ENCODE results near the gene TRDMT1. TPM values are rescaled to one million over a fixed set of nuclear protein-coding genes. Genes with fewer than 3 reads are reported as not detected.
A peak's percentile ranks its signal among the peaks of the same experiment; 100 is the strongest.

The TRDMT1 gene
- total RNA-seq, 1 experiment from 2014 or later: 9.7 TPM

- in situ Hi-C loops (cut with HindIII; ENCODE audit: low pct_unique_long_range_greater_than_20kb, low sequenced_read_pairs): no loop called here
- DNase-seq (ENCODE audit: low read depth, low spot score): no peak
These were observed 34.8 kb downstream of the TRDMT1 start for GRCh38 chr10:17166699-17167098.

DNA sequence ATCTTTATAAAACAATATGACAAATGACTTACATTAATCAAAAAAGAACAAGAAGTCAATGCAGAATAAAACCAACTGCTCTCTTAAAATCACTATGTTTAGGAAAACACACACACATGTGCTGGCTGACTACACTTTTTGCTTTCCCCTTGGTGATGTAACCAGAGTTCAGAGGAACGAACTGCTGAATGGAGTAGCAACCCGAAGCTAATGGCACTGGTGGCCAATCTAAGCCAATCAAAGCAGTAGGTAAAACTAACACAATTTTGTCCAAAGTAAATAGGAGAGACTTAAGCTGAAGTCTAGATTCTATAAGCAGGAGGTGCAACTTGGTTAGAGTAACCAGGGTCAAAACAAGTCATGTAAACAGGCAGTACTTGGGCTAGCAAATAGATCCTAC is 38.6 kb downstream of the TRDMT1 start:
- no peak for DNase-seq (ENCODE audit: low read depth, low spot score)
- in situ Hi-C loops (cut with HindIII; ENCODE audit: low pct_unique_long_range_greater_than_20kb, low sequenced_read_pairs): no loop called here

- no peak for DNase-seq (ENCODE audit: low read depth, low spot score)
- in situ Hi-C loops (cut with HindIII; ENCODE audit: low pct_unique_long_range_greater_than_20kb, low sequenced_read_pairs): no loop called here
These were observed 39.7 kb downstream of the TRDMT1 start for GRCh38 chr10:17161775-17162174.

DNA sequence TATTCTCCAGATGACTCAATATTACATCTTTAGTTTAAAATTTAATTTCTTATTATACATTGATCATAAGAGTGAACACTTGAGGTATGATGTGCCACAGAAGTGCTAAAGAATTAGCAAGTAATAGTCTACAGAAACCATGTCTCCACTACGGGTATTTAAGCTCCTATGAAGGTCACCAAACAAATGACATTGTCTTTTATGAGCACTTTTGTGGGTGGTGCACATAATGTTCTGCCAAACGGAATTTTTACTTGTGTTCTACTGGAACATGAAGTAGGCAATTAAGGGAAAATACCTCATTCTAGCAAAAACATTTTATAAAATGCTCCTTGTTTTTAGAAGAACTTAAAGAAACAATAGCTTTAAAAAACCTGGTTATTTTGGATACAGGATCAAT is 44.4 kb downstream of the TRDMT1 start:
- no peak for DNase-seq (ENCODE audit: low read depth, low spot score)
- in situ Hi-C loops (cut with HindIII; ENCODE audit: low pct_unique_long_range_greater_than_20kb, low sequenced_read_pairs): no loop called here

- in situ Hi-C loops (cut with HindIII; ENCODE audit: low pct_unique_long_range_greater_than_20kb, low sequenced_read_pairs): no loop called here
These were observed 45.6 kb downstream of the TRDMT1 start for GRCh38 chr10:17155826-17156225.

GRCh38 chr10:17154116-17154515 is 47.4 kb downstream of the TRDMT1 start:
- in situ Hi-C loops (cut with HindIII; ENCODE audit: low pct_unique_long_range_greater_than_20kb, low sequenced_read_pairs): no loop called here
- DNase-seq (ENCODE audit: low read depth, low spot score): no peak

More at GRCh38 chr10:17155826-17156225, 45.6 kb downstream of the TRDMT1 start:
- no peak for DNase-seq (ENCODE audit: low read depth, low spot score)

- DNase-seq (ENCODE audit: low read depth, low spot score): no peak
- in situ Hi-C loops (cut with HindIII; ENCODE audit: low pct_unique_long_range_greater_than_20kb, low sequenced_read_pairs): no loop called here
These were observed 48.2 kb downstream of the TRDMT1 start for GRCh38 chr10:17153321-17153720.

GRCh38 chr10:17151716-17152115 is 49.8 kb downstream of the TRDMT1 start:
- DNase-seq (ENCODE audit: low read depth, low spot score): no peak
- in situ Hi-C loops (cut with HindIII; ENCODE audit: low pct_unique_long_range_greater_than_20kb, low sequenced_read_pairs): no loop called here

GRCh38 chr10:17147884-17148489 is 53.5 kb downstream of the TRDMT1 start:
- peak; percentile 50 for DNase-seq (ENCODE audit: low read depth, low spot score)
- in situ Hi-C loops (cut with HindIII; ENCODE audit: low pct_unique_long_range_greater_than_20kb, low sequenced_read_pairs): no loop called here

DNA sequence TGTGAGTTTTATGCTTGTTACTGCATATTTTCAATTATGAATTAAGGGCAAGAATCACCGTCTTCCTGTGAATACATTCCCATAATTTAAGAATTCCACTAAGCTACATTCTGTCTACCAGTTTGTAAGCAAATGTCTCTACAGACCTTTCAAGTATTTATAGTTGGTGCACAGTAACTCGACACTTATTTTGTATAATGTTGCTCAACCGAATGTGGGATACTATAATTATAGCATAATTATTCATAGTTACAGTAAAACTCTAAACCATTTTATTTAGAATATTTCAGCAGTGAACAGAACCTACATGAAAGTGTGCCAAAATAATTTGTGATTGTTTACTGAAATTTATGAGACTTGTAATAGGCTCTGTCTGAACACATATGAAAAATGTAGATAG is 54.6 kb downstream of the TRDMT1 start:
- in situ Hi-C loops (cut with HindIII; ENCODE audit: low pct_unique_long_range_greater_than_20kb, low sequenced_read_pairs): no loop called here
- no peak for DNase-seq (ENCODE audit: low read depth, low spot score)

DNA sequence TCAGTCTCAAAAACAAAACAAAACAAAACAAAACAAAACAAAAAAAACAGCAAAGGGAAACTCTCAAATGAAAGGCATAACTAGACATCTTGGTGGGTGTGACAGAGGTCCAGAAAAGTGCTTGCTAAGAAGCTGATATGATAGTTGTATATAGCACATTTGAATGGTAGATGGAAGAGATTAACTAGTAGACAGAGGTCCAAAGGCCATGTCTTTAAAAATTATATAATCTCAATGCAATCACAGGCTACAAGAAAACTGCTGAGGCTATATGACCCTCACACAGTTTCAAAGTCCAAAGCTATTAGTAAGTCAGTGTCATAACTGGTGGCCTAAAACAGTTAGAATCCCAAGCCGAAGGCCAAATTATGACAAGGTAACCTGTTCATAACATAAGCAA is 56.2 kb downstream of the TRDMT1 start:
- DNase-seq (ENCODE audit: low read depth, low spot score): no peak
- in situ Hi-C loops (cut with HindIII; ENCODE audit: low pct_unique_long_range_greater_than_20kb, low sequenced_read_pairs): no loop called here

GRCh38 chr10:17144757-17145156 is 56.7 kb downstream of the TRDMT1 start:
- in situ Hi-C loops (cut with HindIII; ENCODE audit: low pct_unique_long_range_greater_than_20kb, low sequenced_read_pairs): no loop called here
- no peak for DNase-seq (ENCODE audit: low read depth, low spot score)

GRCh38 chr10:17144032-17144431 is 57.4 kb downstream of the TRDMT1 start:
- no peak for DNase-seq (ENCODE audit: low read depth, low spot score)
- in situ Hi-C loops (cut with HindIII; ENCODE audit: low pct_unique_long_range_greater_than_20kb, low sequenced_read_pairs): no loop called here

GRCh38 chr10:17143055-17143690 is 58.3 kb downstream of the TRDMT1 start:
- in situ Hi-C loops (cut with HindIII; ENCODE audit: low pct_unique_long_range_greater_than_20kb, low sequenced_read_pairs): no loop called here
- no peak for DNase-seq (ENCODE audit: low read depth, low spot score)

DNA sequence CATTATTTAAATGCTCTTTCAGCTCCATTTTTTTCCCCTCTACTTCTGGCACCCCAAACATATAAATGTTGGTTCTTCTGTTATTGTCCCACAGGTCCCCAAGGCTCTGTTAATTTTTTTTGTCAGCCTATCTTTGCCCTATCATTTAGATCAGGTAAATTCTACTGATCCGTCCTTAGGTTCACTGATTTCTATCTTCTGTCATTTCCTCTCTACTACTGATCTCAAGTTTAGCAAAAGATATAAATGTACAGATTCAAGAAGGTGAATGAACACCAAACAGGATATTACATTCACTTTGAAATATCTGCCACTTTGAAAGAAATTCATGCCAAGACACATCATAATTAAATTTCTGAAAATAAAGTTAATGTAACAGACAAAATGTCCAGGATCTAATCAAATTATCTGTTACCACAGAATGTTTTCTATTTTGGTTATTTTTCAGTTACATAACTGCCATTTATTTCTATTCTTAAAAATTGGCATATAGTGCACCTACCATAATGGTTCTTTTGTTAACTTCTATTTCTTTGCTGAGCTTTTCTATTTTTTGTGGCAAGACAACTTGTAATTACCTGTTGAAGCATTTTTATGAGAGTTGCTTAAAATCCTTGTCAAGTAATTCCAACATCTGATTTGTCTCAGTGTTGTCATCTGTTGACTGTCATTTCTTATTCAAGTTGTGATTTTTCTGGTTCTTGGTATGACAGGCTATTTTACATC is 59.8 kb downstream of the TRDMT1 start:
- in situ Hi-C loops (cut with HindIII; ENCODE audit: low pct_unique_long_range_greater_than_20kb, low sequenced_read_pairs): no loop called here
- no peak for DNase-seq (ENCODE audit: low read depth, low spot score)

DNA sequence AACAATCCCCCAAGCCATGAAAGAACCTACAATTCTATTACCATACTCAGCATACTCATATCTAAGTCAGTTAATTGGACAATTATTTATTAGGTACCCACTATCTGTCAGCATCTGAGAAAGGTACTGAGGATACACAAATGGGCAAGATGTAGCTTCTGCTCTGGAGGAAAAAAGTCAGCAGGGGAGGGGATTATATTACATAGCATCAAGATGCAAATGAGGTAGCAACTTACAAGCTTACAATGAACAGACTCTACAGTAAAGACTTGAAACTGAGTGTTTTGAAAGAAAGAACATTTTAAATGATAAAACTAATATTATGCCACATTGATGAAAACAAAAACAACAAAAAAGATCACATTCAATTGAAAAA is 61.1 kb downstream of the TRDMT1 start:
- in situ Hi-C loops (cut with HindIII; ENCODE audit: low pct_unique_long_range_greater_than_20kb, low sequenced_read_pairs): no loop called here

GRCh38 chr10:17138460-17139042 is 62.9 kb downstream of the TRDMT1 start:
- in situ Hi-C loops (cut with HindIII; ENCODE audit: low pct_unique_long_range_greater_than_20kb, low sequenced_read_pairs): no loop called here
- DNase-seq (ENCODE audit: low read depth, low spot score): no peak

More for the DNA sequence above, 61.1 kb downstream of the TRDMT1 start:
- no peak for DNase-seq (ENCODE audit: low read depth, low spot score)

- DNase-seq (ENCODE audit: low read depth, low spot score): no peak
- in situ Hi-C loops (cut with HindIII; ENCODE audit: low pct_unique_long_range_greater_than_20kb, low sequenced_read_pairs): no loop called here
These were observed 66.7 kb downstream of the TRDMT1 start for GRCh38 chr10:17134737-17135260.

Measured in SK-MEL-5 (cell line).